Fibroblast of the aortic adventitia (primary cell): ENCODE measurements around the gene CLEC16A. TPM values are rescaled to one million over a fixed set of nuclear protein-coding genes. Genes with fewer than 3 reads are reported as not detected.
"Not testable (repeated sequence)": the region's sequence is repeated elsewhere in the genome, so short reads cannot be mapped to it uniquely, and the experiment has no call there.

ENCODE experiments used
- DNase-seq: peaks from one replicate; pipeline ENCODE4 v3.0.0-alpha.2; 2010; ENCODE audit warnings: low read depth
- H3K4me3 ChIP-seq: 2 replicates; pipeline ENCODE4 v1.5.1; 2011; ENCODE audit warnings: low read depth, mild to moderate bottlenecking, control low read depth, low read length, moderate library complexity
- CTCF ChIP-seq: IDR thresholded peaks from 2 replicates; pipeline ENCODE4 v1.5.1; 2011; ENCODE audit warnings: mild to moderate bottlenecking, low read length, control low read depth, inconsistent platforms; ENCODE audit not compliant: insufficient read depth
- total RNA-seq: library from RNA; depleted of rRNA; stranded (reverse); fragments of >200 nt; gene quantifications from 2 replicates; pipeline ENCODE4 v1.2.3, GENCODE V29; 2012; ENCODE audit warnings: low replicate concordance

CLEC16A gene
- total RNA-seq, 1 donor = 16.3 TPM

- peak; percentile 84 for DNase-seq
- H3K4me3 ChIP-seq = no peak overlapping the region
- TF ChIP-seq CTCF = peak; percentile 95
Observed at GRCh38 chr16:10964039-10964890, 19.9 kb downstream of the CLEC16A start.

GRCh38 chr16:10964891-10965326 is 20.5 kb downstream of the CLEC16A start:
- no peak for TF ChIP-seq CTCF
- H3K4me3 ChIP-seq = no peak overlapping the region
- no peak for DNase-seq

GRCh38 chr16:10965440-10966061 is 21.2 kb downstream of the CLEC16A start:
- no peak for TF ChIP-seq CTCF
- no peak overlapping the region for H3K4me3 ChIP-seq
- no peak for DNase-seq

- no peak for DNase-seq
- TF ChIP-seq CTCF = no peak
- H3K4me3 ChIP-seq = no peak overlapping the region
Observed at GRCh38 chr16:10966129-10966528, 21.8 kb downstream of the CLEC16A start.

GRCh38 chr16:10966559-10966958 is 22.2 kb downstream of the CLEC16A start:
- not testable (repeated sequence) for H3K4me3 ChIP-seq, DNase-seq

GRCh38 chr16:10967986-10968385 is 23.6 kb downstream of the CLEC16A start:
- no peak for TF ChIP-seq CTCF
- no peak for DNase-seq
- no peak overlapping the region for H3K4me3 ChIP-seq

- H3K4me3 ChIP-seq = no peak overlapping the region
- TF ChIP-seq CTCF = no peak
- no peak for DNase-seq
Observed at GRCh38 chr16:10968498-10968897, 24.1 kb downstream of the CLEC16A start.
